OCI-LY3 (cell line): ENCODE measurements around the gene ZNF335.

Experiments used
- EZH2phosphoT487 ChIP-seq: fragments of 200-600 bp; shearing (Covaris generic); IDR thresholded peaks from 2 replicates; pipeline ENCODE4 v1.6.1; 2018; ENCODE audit warnings: antibody characterized with exemption, mixed run types, low read depth
- TF ChIP-seq, protein P1 (sequence below): fragments of 200-600, 300-600 bp; sonication (generic); IDR thresholded peaks from 2 replicates; pipeline ENCODE4 v1.5.1; 2014; ENCODE audit warnings: antibody characterized with exemption, low read length, low read depth

DNA sequence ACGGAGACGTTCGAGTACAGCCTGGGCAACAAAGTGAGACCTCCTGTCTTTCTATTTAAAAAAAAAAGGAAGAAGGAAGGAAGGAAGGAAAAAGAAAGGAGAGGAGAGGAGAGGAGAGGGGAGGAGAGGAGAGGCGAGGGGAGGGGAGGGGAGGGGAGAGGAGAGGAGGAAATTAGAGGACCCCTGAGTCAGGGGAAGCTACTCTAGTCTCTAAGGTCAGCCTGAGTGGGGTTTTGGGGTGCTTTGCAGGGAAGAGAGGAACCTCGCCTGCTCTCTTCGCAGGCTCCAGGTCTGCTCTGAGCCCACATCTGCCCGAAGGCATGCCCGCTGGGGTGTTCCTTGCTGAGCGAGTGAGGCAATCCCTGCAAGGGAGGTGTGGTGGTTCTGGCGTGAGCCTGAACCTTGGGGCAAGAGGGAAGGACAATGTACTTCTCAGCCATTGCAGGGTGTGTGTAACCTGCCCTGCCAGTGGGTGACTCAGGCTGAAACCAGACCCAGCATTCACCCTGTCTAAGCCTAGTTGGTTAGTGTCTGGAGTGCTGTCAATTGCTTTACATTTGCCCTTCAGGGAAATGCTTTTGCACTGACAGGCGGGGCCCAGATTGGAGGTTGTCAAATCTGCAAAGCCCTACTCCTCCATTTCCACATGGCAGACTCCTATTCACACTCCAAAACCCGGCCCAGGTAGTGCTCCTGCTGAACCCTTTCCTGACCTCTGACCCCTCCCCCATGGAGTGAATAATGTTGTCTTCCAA lies 21.4 kb upstream of the ZNF335 start:
- TF ChIP-seq, protein P1, sequence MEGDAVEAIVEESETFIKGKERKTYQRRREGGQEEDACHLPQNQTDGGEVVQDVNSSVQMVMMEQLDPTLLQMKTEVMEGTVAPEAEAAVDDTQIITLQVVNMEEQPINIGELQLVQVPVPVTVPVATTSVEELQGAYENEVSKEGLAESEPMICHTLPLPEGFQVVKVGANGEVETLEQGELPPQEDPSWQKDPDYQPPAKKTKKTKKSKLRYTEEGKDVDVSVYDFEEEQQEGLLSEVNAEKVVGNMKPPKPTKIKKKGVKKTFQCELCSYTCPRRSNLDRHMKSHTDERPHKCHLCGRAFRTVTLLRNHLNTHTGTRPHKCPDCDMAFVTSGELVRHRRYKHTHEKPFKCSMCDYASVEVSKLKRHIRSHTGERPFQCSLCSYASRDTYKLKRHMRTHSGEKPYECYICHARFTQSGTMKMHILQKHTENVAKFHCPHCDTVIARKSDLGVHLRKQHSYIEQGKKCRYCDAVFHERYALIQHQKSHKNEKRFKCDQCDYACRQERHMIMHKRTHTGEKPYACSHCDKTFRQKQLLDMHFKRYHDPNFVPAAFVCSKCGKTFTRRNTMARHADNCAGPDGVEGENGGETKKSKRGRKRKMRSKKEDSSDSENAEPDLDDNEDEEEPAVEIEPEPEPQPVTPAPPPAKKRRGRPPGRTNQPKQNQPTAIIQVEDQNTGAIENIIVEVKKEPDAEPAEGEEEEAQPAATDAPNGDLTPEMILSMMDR: no peak
- TF ChIP-seq EZH2phosphoT487: no peak
